MM.1S (cell line): ENCODE measurements around the gene ADAMTS17.

Source experiments
- DNase-seq: peaks from one replicate; pipeline ENCODE4 v3.0.0-alpha.2; 2015
- H2AFZ ChIP-seq: fragments of 300-600 bp; sonication (generic); 2 replicates; pipeline ENCODE4 v1.6.0; 2016; ENCODE audit warnings: antibody characterized with exemption, low read length
- H3F3A ChIP-seq: fragments of 300-600 bp; sonication (generic); 2 replicates; pipeline ENCODE4 v1.6.1; 2016; ENCODE audit warnings: mild to moderate bottlenecking, antibody characterized with exemption, low read length, moderate library complexity, mixed read lengths; ENCODE audit not compliant: insufficient read depth
- H3K27ac ChIP-seq: fragments of 300-600 bp; sonication (generic); 2 replicates; pipeline ENCODE4 v1.5.1; 2016; ENCODE audit warnings: mild to moderate bottlenecking, low read length
- H3K27me3 ChIP-seq: fragments of 300-600 bp; sonication (generic); replicated peaks from 2 replicates; pipeline ENCODE4 v1.6.0; 2016; ENCODE audit warnings: low read length; ENCODE audit not compliant: insufficient read depth
- H3K36me3 ChIP-seq: fragments of 300-600 bp; sonication (generic); replicated peaks from 2 replicates; pipeline ENCODE4 v1.6.1; 2016; ENCODE audit warnings: mild to moderate bottlenecking, low read length, mixed read lengths; ENCODE audit not compliant: insufficient read depth
- H3K4me1 ChIP-seq: fragments of 300-600 bp; sonication (generic); 2 replicates; pipeline ENCODE4 v1.6.1; 2016; ENCODE audit warnings: low read length, mixed read lengths
- H3K4me2 ChIP-seq: fragments of 300-600 bp; sonication (generic); 2 replicates; pipeline ENCODE4 v1.6.0; 2016; ENCODE audit warnings: low read depth, low read length
- H3K4me3 ChIP-seq: fragments of 300-600 bp; sonication (generic); 2 replicates; pipeline ENCODE4 v1.5.1; 2016; ENCODE audit warnings: low read length, mixed read lengths
- H3K79me2 ChIP-seq: fragments of 300-600 bp; sonication (generic); 2 replicates; pipeline ENCODE4 v1.6.1; 2016; ENCODE audit warnings: mixed run types, low read length, mixed read lengths
- H3K9ac ChIP-seq: fragments of 300-600 bp; sonication (generic); 2 replicates; pipeline ENCODE4 v1.6.1; 2016; ENCODE audit warnings: low read length, mixed read lengths
- H3K9me2 ChIP-seq: fragments of 300-600 bp; sonication (generic); replicated peaks from 2 replicates; pipeline ENCODE4 v1.6.1; 2016; ENCODE audit warnings: mild to moderate bottlenecking, low read length, mixed read lengths; ENCODE audit not compliant: insufficient read depth
- H3K9me3 ChIP-seq: fragments of 300-600 bp; sonication (generic); replicated peaks from 2 replicates; pipeline ENCODE4 v1.6.1; 2016; ENCODE audit warnings: mild to moderate bottlenecking, low read length, mixed read lengths; ENCODE audit not compliant: insufficient read depth
- H4K20me1 ChIP-seq: fragments of 300-600 bp; sonication (generic); 2 replicates; pipeline ENCODE4 v1.6.1; 2016; ENCODE audit warnings: mild to moderate bottlenecking, low read length, moderate library complexity, mixed read lengths; ENCODE audit not compliant: insufficient read depth
- EZH2 ChIP-seq: fragments of 300-600 bp; sonication (generic); optimal IDR thresholded peaks from 2 replicates; pipeline ENCODE3; 2017; ENCODE audit warnings: low read depth, mild to moderate bottlenecking, antibody characterized with exemption, low read length, mixed read lengths
- EZH2phosphoT487 ChIP-seq: fragments of 300-600 bp; sonication (generic); IDR thresholded peaks from 2 replicates; pipeline ENCODE4 v1.6.1; 2018; ENCODE audit warnings: antibody characterized with exemption, low read length
- TF ChIP-seq, protein P1 (sequence below): fragments of 300-600 bp; sonication (generic); IDR thresholded peaks from 2 replicates; pipeline ENCODE4 v1.5.1; 2016; ENCODE audit warnings: antibody characterized with exemption, low read length, mixed read lengths

ADAMTS17 gene

DNA sequence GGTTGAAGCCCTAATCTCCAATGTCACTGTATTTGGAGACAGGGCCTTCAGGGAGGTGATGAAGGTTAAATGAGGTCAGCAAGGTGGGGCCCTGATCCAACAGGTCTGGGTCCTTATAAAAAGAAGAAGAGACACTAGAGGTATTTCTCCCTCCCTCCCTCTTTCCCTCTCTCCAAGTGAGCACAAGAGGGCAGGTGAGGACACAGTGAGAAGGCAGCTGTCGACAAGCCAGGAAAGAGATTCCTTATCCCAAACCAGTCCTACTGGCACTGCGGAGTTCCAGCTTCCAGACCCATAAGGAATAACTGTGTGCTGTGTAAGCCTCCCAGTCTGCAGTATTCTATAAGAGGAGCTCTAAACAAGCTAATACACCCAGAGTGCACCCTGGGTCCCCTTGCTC is 134.7 kb downstream of the ADAMTS17 start:
- no peaks in the 10 kb centered on the region for H3K4me1 ChIP-seq
- no peak for DNase-seq
- no peaks in the 10 kb centered on the region for H3K9me3 ChIP-seq
- no peaks in the 10 kb centered on the region for H3K9me2 ChIP-seq
- no peak overlapping the region for H3K4me2 ChIP-seq
- H3K4me3 ChIP-seq: no peak overlapping the region
- no peaks in the 10 kb centered on the region for H3F3A ChIP-seq
- no peaks in the 10 kb centered on the region for H3K27me3 ChIP-seq
- no peak overlapping the region for H3K9ac ChIP-seq
- H4K20me1 ChIP-seq: no peaks in the 10 kb centered on the region
- no peaks in the 10 kb centered on the region for H3K79me2 ChIP-seq
- H3K36me3 ChIP-seq: no peaks in the 10 kb centered on the region
- H3K27ac ChIP-seq: no peak overlapping the region
- no peak overlapping the region for H2AFZ ChIP-seq
- TF ChIP-seq, protein P1, sequence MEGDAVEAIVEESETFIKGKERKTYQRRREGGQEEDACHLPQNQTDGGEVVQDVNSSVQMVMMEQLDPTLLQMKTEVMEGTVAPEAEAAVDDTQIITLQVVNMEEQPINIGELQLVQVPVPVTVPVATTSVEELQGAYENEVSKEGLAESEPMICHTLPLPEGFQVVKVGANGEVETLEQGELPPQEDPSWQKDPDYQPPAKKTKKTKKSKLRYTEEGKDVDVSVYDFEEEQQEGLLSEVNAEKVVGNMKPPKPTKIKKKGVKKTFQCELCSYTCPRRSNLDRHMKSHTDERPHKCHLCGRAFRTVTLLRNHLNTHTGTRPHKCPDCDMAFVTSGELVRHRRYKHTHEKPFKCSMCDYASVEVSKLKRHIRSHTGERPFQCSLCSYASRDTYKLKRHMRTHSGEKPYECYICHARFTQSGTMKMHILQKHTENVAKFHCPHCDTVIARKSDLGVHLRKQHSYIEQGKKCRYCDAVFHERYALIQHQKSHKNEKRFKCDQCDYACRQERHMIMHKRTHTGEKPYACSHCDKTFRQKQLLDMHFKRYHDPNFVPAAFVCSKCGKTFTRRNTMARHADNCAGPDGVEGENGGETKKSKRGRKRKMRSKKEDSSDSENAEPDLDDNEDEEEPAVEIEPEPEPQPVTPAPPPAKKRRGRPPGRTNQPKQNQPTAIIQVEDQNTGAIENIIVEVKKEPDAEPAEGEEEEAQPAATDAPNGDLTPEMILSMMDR: no peak
- TF ChIP-seq EZH2 (no peak), EZH2phosphoT487 (no peak)

DNA sequence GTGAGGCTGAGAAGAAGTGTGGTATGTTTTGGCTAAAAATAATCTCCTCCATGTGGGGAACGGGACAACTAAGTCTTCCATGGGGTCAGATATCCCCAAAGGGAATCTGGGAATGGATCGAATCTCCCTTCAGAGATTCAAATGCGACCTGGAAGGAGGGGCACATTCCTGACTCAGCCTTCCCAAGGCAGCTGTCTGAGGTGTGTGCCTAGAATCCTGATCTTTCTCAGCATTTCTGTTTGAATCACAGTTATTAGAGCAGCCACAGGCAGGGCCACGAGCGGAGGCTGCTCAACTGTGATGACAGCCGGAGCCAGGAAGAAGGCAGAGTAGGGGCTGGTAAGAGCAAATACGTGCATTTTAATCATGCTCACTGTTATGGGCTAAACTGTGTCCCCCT is 135.1 kb downstream of the ADAMTS17 start:
- Histone ChIP-seq H2AFZ (no peak overlapping the region), H3K4me3 (no peak overlapping the region), H3K9ac (no peak overlapping the region), H3K4me2 (no peak overlapping the region), H3K9me3 (no peaks in the 10 kb centered on the region), H3K4me1 (no peaks in the 10 kb centered on the region), H3F3A (no peaks in the 10 kb centered on the region), H4K20me1 (no peaks in the 10 kb centered on the region), H3K27ac (no peak overlapping the region), H3K79me2 (no peaks in the 10 kb centered on the region), H3K27me3 (no peaks in the 10 kb centered on the region), H3K9me2 (no peaks in the 10 kb centered on the region), H3K36me3 (no peaks in the 10 kb centered on the region)
- no peak for DNase-seq
- TF ChIP-seq, protein P1: no peak
- TF ChIP-seq EZH2phosphoT487: no peak
- TF ChIP-seq EZH2: no peak

DNA sequence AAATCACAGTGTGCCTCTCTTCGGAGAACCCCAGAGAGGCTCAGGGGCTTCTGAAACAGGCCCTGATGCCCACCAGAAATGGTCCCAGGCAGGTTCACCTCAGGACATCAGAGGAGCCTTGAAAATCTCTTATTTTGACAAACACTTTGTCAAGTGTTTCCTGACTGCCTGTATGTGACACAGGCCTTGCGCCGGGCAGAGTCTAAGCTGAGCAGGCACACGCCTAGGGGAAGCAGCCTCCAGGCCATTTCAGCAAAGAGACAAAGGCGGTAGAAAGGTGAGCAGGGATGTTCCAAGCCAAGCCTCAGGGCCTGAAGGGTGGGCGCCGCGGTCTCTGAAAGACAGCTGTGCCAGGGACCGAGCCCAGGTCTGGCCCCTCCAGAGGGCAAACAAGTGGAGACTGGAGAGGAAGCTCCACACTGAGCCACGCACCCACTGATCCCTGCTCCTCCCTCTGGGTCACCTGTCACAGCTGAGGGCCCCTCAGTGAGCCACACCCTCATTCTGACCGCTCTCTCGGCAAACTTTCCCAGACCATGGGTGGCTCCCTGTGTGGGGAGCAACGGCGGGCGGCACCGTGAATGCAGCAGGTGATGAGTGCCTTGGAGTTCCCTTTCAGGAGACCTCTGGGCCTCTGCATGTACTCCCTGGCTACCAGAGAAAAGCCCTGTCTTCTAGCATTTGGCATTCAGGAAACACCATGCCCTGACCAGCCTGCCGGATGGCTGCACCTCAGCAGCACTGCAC is 136.1 kb downstream of the ADAMTS17 start:
- Histone ChIP-seq H3K9me2 (no peaks in the 10 kb centered on the region), H3K27ac (no peak overlapping the region), H2AFZ (no peak overlapping the region), H3K4me3 (no peak overlapping the region), H3K9me3 (no peaks in the 10 kb centered on the region), H3K4me1 (no peaks in the 10 kb centered on the region), H4K20me1 (no peaks in the 10 kb centered on the region), H3K27me3 (no peaks in the 10 kb centered on the region), H3K4me2 (no peak overlapping the region), H3K36me3 (no peaks in the 10 kb centered on the region), H3K9ac (no peak overlapping the region), H3K79me2 (no peaks in the 10 kb centered on the region), H3F3A (no peaks in the 10 kb centered on the region)
- no peak for DNase-seq
- TF ChIP-seq, protein P1: no peak
- TF ChIP-seq EZH2: no peak
- no peak for TF ChIP-seq EZH2phosphoT487
